ENCODE data around the gene SVOP. TPM values are rescaled to one million over a fixed set of nuclear protein-coding genes. Genes with fewer than 3 reads are reported as not detected.

SVOP gene
- total RNA-seq, 4 donors from 2014 or later: under 0.01 to 0.33 (median 0.06) TPM; not detected in 1

DNA sequence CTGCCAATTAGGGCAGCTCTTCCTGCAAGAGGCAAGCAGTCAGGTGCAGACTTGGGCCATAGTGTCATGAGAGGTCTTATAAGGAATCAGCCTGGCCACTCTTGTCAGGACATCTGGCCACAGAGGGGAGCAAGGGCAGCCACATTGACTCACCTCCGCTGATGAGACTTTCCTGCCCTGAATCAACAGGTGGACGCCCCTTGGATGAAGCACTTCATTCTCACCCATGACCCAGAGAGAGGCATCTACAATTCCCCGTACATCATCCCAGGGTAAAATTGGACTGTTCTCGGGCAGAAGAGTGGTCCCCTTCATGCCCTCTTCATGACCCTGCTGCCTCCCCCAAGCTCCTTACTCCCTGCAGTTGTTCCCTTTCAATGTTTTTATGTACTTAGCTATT lies 124.1 kb downstream of the SVOP start:
- peaks cover 0 to 5% (median 0%) of the 10 kb centered on the region in 4 donors for H3K27me3 ChIP-seq
- WGBS: 85% methylated on average over 4 of the region's 4 CpGs
- H3K4me3 ChIP-seq: no peak overlapping the region
- TF ChIP-seq, protein P1, sequence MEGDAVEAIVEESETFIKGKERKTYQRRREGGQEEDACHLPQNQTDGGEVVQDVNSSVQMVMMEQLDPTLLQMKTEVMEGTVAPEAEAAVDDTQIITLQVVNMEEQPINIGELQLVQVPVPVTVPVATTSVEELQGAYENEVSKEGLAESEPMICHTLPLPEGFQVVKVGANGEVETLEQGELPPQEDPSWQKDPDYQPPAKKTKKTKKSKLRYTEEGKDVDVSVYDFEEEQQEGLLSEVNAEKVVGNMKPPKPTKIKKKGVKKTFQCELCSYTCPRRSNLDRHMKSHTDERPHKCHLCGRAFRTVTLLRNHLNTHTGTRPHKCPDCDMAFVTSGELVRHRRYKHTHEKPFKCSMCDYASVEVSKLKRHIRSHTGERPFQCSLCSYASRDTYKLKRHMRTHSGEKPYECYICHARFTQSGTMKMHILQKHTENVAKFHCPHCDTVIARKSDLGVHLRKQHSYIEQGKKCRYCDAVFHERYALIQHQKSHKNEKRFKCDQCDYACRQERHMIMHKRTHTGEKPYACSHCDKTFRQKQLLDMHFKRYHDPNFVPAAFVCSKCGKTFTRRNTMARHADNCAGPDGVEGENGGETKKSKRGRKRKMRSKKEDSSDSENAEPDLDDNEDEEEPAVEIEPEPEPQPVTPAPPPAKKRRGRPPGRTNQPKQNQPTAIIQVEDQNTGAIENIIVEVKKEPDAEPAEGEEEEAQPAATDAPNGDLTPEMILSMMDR (IDR thresholded peaks at IDR 0.05): no peak
- intact Hi-C loops (cut with DNase I): no loop called here
- no peaks in the 10 kb centered on the region for H3K4me1 ChIP-seq
- no peaks in the 10 kb centered on the region for H3K9me3 ChIP-seq
- H3K27ac ChIP-seq (replicated peaks in 1 of 4): no peak overlapping the region
- no peak for DNase-seq (ENCODE audit: extremely low spot score)
- no peaks in the 10 kb centered on the region for H3K36me3 ChIP-seq

DNA sequence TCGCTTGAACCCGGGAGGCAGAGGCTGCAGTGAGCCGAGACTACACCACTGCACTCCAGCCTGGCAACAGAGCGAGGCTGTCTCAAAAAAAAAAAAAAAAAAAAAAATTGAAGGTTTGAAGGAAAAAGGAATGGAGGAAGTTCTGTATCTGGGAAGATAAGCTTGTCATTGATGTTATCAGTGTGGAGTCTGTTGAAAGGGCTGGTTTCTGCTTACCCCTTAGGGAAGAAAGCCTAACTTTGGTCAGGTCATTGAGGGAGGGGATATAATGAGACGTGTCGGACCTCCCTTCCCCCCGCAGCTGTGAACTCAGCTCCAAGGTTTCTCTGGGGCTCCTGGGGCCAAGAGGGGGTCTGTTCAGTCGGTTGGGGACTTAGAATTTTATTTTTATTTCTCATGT lies 124.5 kb downstream of the SVOP start:
- intact Hi-C loops (cut with DNase I): no loop called here
- no peak overlapping the region for H3K4me3 ChIP-seq
- no peaks in the 10 kb centered on the region for H3K4me1 ChIP-seq
- no peak for DNase-seq (ENCODE audit: extremely low spot score)
- TF ChIP-seq, protein P1 (IDR thresholded peaks at IDR 0.05): no peak
- TF ChIP-seq POLR2AphosphoS5 (IDR thresholded peaks at IDR 0.05) (no peak), POLR2A (IDR thresholded peaks at IDR 0.05; ENCODE audit: low read depth) (no peak), EP300 (IDR thresholded peaks at IDR 0.05) (no peak)
- no peak overlapping the region for H3K27ac ChIP-seq (replicated peaks in 1 of 4)
- H3K36me3 ChIP-seq: no peaks in the 10 kb centered on the region
- peaks cover 0 to 5% (median 0%) of the 10 kb centered on the region in 4 donors for H3K27me3 ChIP-seq
- H3K9me3 ChIP-seq: no peaks in the 10 kb centered on the region
- WGBS: 49% methylated on average over 8 of the region's 8 CpGs

DNA sequence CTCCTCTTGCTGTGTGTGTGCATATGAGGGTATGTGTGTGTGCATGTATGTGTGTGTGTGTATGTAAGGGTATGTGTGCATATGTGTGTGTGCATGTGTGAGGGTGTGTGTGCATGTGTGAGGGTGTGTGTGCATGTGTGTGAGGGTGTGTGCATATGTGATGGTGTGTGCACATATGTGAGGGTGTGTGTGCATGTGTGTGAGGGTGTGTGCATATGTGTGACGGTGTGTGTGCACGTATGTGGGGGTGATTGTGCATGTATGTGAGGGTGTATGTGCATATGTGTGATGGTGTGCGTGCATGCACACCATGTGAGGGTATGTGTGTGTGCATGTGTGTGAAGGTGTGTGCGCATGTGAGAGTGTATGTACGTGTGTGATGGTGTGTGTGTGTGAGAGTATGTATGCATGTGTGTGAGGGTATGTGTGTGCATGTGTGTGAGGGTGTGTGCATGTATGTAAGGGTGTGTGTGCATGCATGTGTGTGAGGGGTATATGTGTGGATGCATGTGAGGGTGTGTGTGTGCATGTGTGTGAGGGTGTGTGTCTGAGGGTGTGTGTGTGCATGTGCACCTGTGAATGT lies 125.6 kb downstream of the SVOP start:
- no peak for DNase-seq (ENCODE audit: extremely low spot score)
- TF ChIP-seq POLR2AphosphoS5 (IDR thresholded peaks at IDR 0.05) (no peak), POLR2A (IDR thresholded peaks at IDR 0.05; ENCODE audit: low read depth) (no peak), EP300 (IDR thresholded peaks at IDR 0.05) (no peak)
- TF ChIP-seq, protein P1 (IDR thresholded peaks at IDR 0.05): no peak
- Histone ChIP-seq H3K9me3 (peaks cover 0 to 7% (median 0%) of the 10 kb centered on the region in 4 donors), H3K4me1 (no peaks in the 10 kb centered on the region), H3K27me3 (peaks cover 0 to 4% (median 0%) of the 10 kb centered on the region in 4 donors), H3K36me3 (no peaks in the 10 kb centered on the region), H3K27ac (replicated peaks in 1 of 4) (no peak overlapping the region), H3K4me3 (no peak overlapping the region)
- 75% methylated on average over 5 of the region's 5 CpGs for WGBS
- intact Hi-C loops (cut with DNase I): no loop called here

DNA sequence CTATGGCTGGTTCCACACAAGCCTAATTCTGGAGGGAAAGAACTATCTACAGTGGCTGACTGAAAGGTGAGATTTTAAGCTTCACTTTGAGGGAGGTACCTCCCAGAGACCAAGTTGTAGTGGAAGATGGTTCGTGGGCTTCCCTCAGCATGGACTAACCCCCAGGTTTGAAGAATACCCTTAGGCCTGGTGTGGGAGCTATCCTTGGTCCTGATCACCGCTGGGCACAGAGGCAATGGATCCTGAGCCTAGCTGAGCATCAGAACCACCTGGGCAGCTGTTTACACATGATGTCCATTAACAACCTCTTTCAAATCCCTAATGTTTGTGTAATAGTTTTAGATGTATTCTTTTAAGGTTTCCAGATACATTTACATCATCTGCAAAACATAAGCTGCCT lies 130.7 kb downstream of the SVOP start:
- peaks cover 0 to 13% (median 0%) of the 10 kb centered on the region in 4 donors for H3K9me3 ChIP-seq
- intact Hi-C loops (cut with DNase I): no loop called here
- no peak overlapping the region for H3K27ac ChIP-seq (replicated peaks in 1 of 4)
- TF ChIP-seq, protein P1 (IDR thresholded peaks at IDR 0.05): no peak
- TF ChIP-seq POLR2A (IDR thresholded peaks at IDR 0.05; ENCODE audit: low read depth) (no peak), EP300 (IDR thresholded peaks at IDR 0.05) (no peak), POLR2AphosphoS5 (IDR thresholded peaks at IDR 0.05) (no peak)
- no peak for DNase-seq (ENCODE audit: extremely low spot score)
- 61% methylated on average over 2 of the region's 2 CpGs for WGBS
- H3K4me1 ChIP-seq: no peaks in the 10 kb centered on the region
- H3K4me3 ChIP-seq: no peak overlapping the region
- H3K36me3 ChIP-seq: no peaks in the 10 kb centered on the region
- no peaks in the 10 kb centered on the region for H3K27me3 ChIP-seq

DNA sequence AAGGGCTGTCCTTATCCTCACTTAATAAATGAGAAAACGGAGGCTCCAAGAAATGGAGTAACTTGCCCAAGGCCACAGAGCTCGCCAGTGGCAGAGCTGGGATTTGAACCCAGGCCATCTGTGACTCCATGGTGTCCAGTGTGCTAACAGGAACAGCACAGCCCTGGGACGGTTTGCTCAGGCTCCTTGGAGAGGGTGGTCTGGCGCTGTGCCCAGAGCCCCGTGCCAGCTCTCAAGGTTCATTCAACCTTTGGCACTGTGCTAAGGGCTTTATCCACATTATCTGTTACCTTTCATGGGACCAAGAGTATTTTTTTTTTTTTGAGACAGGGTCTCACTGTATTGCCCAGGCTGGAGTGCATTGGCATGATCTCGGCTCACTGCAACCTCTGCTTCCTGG lies 132.8 kb downstream of the SVOP start:
- Histone ChIP-seq H3K27me3 (no peaks in the 10 kb centered on the region), H3K9me3 (peaks cover 0 to 13% (median 0%) of the 10 kb centered on the region in 4 donors), H3K4me3 (no peak overlapping the region), H3K36me3 (no peaks in the 10 kb centered on the region), H3K4me1 (no peaks in the 10 kb centered on the region), H3K27ac (replicated peaks in 1 of 4) (no peak overlapping the region)
- TF ChIP-seq, protein P1 (IDR thresholded peaks at IDR 0.05): no peak
- TF ChIP-seq EP300 (IDR thresholded peaks at IDR 0.05) (no peak), POLR2A (IDR thresholded peaks at IDR 0.05; ENCODE audit: low read depth) (no peak), POLR2AphosphoS5 (IDR thresholded peaks at IDR 0.05) (no peak)
- no peak for DNase-seq (ENCODE audit: extremely low spot score)
- WGBS: 67% methylated on average over 5 of the region's 6 CpGs
- intact Hi-C loops (cut with DNase I): no loop called here
